Endothelial cell of umbilical vein (primary cell): ENCODE results near the gene ADAMTS17.

Experiments
- CTCF ChIP-seq, 2 donors: IDR thresholded peaks; 1 replicate in 1 of 2; 2 replicates in 1 of 2; pipeline ENCODE4 v1.5.1; 2011; ENCODE audit warnings: low read length in 2 of 2, mild to moderate bottlenecking in 2 of 2, moderate library complexity in 2 of 2, control low read depth in 1 of 2, inconsistent platforms in 1 of 2, low read depth in 1 of 2; ENCODE audit not compliant: insufficient read depth in 1 of 2; ENCODE audit errors: extremely low read depth in 1 of 2
- POLR2A ChIP-seq: IDR thresholded peaks from 2 replicates; pipeline ENCODE4 v1.6.1; 2012; ENCODE audit warnings: low read depth, mild to moderate bottlenecking, control low read depth, low read length
- POLR2AphosphoS5 ChIP-seq: IDR thresholded peaks from 2 replicates; pipeline ENCODE4 v1.6.1; 2012; ENCODE audit warnings: low read depth, mild to moderate bottlenecking, control low read depth, low read length, moderate library complexity; ENCODE audit not compliant: insufficient read depth

GRCh38 chr15:100277087-100277855, 64.5 kb downstream of the ADAMTS17 start:
- no peak for TF ChIP-seq POLR2AphosphoS5
- TF ChIP-seq CTCF (IDR thresholded peaks at IDR 0.05; ENCODE audit: extremely low read depth in 1 of 2, insufficient read depth in 1 of 2, low read depth in 1 of 2, low read length in 2 of 2) = no peak
- no peak for TF ChIP-seq POLR2A
